ENCODE results near the gene DIAPH3. TPM values are rescaled to one million over a fixed set of nuclear protein-coding genes. Genes with fewer than 3 reads are reported as not detected.

The DIAPH3 gene
- total RNA-seq, 1 donor from 2014 or later, result 2.6 TPM

GRCh38 chr13:60000976-60001375 is 162.8 kb downstream of the DIAPH3 start:
- Mint-ChIP-seq H3K4me3 (ENCODE audit: unreplicated experiment) (no peak overlapping the region), H3K27me3 (ENCODE audit: unreplicated experiment) (peaks cover 1% of the 10 kb centered on the region), H3K27ac (ENCODE audit: unreplicated experiment) (no peak overlapping the region), H3K9me3 (ENCODE audit: unreplicated experiment) (no peaks in the 10 kb centered on the region), H3K36me3 (ENCODE audit: unreplicated experiment) (no peaks in the 10 kb centered on the region), H3K4me1 (ENCODE audit: low read depth, unreplicated experiment) (peaks cover 6% of the 10 kb centered on the region)
- TF ChIP-seq CTCF (IDR thresholded peaks at IDR 0.05; ENCODE audit: partially characterized antibody, unreplicated experiment), result no peak
- DNase-seq, result no peak

- Mint-ChIP-seq H3K36me3 (ENCODE audit: unreplicated experiment) (no peaks in the 10 kb centered on the region), H3K9me3 (ENCODE audit: unreplicated experiment) (no peaks in the 10 kb centered on the region), H3K27me3 (ENCODE audit: unreplicated experiment) (peaks cover 1% of the 10 kb centered on the region), H3K4me3 (ENCODE audit: unreplicated experiment) (no peak overlapping the region), H3K27ac (ENCODE audit: unreplicated experiment) (no peak overlapping the region), H3K4me1 (ENCODE audit: low read depth, unreplicated experiment) (peaks cover 6% of the 10 kb centered on the region)
- no peak for DNase-seq
- no peak for TF ChIP-seq CTCF (IDR thresholded peaks at IDR 0.05; ENCODE audit: partially characterized antibody, unreplicated experiment)
Measured at GRCh38 chr13:60000081-60000480, 163.6 kb downstream of the DIAPH3 start.

DNA sequence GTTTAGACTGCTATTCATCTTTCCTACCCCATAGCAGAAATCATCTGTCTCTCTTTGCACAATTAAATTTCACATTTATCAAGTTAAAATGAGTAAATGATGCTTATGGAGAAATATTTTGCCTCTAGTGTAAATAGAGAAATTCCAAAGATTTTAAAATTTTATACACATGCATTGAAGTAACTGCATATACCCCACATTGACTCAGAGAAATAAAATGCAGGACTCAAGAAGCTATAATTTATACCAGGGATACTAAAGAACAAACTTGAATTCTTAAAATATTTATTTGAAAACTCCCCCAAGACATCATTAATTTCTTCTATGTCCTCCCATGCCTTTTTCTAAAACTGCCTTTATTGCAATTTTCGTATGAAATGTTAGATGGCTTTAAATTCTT is 165.8 kb downstream of the DIAPH3 start:
- Mint-ChIP-seq H3K27me3 (ENCODE audit: unreplicated experiment) (no peaks in the 10 kb centered on the region), H3K4me3 (ENCODE audit: unreplicated experiment) (no peak overlapping the region), H3K27ac (ENCODE audit: unreplicated experiment) (no peak overlapping the region), H3K4me1 (ENCODE audit: low read depth, unreplicated experiment) (peaks cover 6% of the 10 kb centered on the region), H3K9me3 (ENCODE audit: unreplicated experiment) (no peaks in the 10 kb centered on the region), H3K36me3 (ENCODE audit: unreplicated experiment) (no peaks in the 10 kb centered on the region)
- DNase-seq, result no peak
- no peak for TF ChIP-seq CTCF (IDR thresholded peaks at IDR 0.05; ENCODE audit: partially characterized antibody, unreplicated experiment)

GRCh38 chr13:59996461-59996980 is 167.2 kb downstream of the DIAPH3 start:
- H3K27me3 Mint-ChIP-seq (ENCODE audit: unreplicated experiment), result no peaks in the 10 kb centered on the region
- no peaks in the 10 kb centered on the region for H3K9me3 Mint-ChIP-seq (ENCODE audit: unreplicated experiment)
- no peak overlapping the region for H3K27ac Mint-ChIP-seq (ENCODE audit: unreplicated experiment)
- no peak overlapping the region for H3K4me3 Mint-ChIP-seq (ENCODE audit: unreplicated experiment)
- no peak for TF ChIP-seq CTCF (IDR thresholded peaks at IDR 0.05; ENCODE audit: partially characterized antibody, unreplicated experiment)
- no peaks in the 10 kb centered on the region for H3K36me3 Mint-ChIP-seq (ENCODE audit: unreplicated experiment)
- no peak for DNase-seq
- peaks cover 1% of the 10 kb centered on the region for H3K4me1 Mint-ChIP-seq (ENCODE audit: low read depth, unreplicated experiment)

DNA sequence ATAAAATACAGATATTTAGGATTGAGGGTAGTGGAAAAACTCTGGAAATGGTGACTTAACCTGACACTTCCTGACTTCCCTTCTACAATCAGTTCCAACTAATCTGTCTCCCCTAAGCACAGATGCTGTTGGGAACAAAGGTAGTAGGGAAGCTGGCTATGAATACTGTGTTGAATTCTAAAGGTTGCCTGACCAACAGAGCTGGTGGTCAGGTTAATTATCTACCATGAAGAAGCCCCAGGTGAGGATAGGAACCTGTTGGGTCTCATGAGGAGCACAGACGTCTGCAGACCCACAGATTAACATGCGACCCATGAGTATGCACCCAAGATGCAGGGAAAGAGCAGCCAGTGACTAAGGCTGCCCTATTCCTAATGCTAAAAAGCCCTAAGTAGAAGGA is 172.3 kb downstream of the DIAPH3 start:
- H3K27ac Mint-ChIP-seq (ENCODE audit: unreplicated experiment), result no peak overlapping the region
- no peaks in the 10 kb centered on the region for H3K9me3 Mint-ChIP-seq (ENCODE audit: unreplicated experiment)
- DNase-seq, result no peak
- H3K4me1 Mint-ChIP-seq (ENCODE audit: low read depth, unreplicated experiment), result no peaks in the 10 kb centered on the region
- H3K4me3 Mint-ChIP-seq (ENCODE audit: unreplicated experiment), result no peak overlapping the region
- no peaks in the 10 kb centered on the region for H3K27me3 Mint-ChIP-seq (ENCODE audit: unreplicated experiment)
- TF ChIP-seq CTCF (IDR thresholded peaks at IDR 0.05; ENCODE audit: partially characterized antibody, unreplicated experiment), result no peak
- H3K36me3 Mint-ChIP-seq (ENCODE audit: unreplicated experiment), result no peaks in the 10 kb centered on the region
